Activated CD8-positive, alpha-beta memory T cell treated with anti-CD3 and anti-CD28 coated beads for 48 hours (primary cell): ENCODE measurements around the gene SEPTIN10.
"Not testable (repeated sequence)": the region's sequence is repeated elsewhere in the genome, so short reads cannot be mapped to it uniquely, and the experiment has no call there.

Experiments
- DNase-seq, 3 experiments: peaks; one replicate each; pipeline ENCODE4 v3.0.0-alpha.2; 2020; ENCODE audit warnings: low read depth in 2 of 3, low spot score in 2 of 3

The SEPTIN10 gene

DNA sequence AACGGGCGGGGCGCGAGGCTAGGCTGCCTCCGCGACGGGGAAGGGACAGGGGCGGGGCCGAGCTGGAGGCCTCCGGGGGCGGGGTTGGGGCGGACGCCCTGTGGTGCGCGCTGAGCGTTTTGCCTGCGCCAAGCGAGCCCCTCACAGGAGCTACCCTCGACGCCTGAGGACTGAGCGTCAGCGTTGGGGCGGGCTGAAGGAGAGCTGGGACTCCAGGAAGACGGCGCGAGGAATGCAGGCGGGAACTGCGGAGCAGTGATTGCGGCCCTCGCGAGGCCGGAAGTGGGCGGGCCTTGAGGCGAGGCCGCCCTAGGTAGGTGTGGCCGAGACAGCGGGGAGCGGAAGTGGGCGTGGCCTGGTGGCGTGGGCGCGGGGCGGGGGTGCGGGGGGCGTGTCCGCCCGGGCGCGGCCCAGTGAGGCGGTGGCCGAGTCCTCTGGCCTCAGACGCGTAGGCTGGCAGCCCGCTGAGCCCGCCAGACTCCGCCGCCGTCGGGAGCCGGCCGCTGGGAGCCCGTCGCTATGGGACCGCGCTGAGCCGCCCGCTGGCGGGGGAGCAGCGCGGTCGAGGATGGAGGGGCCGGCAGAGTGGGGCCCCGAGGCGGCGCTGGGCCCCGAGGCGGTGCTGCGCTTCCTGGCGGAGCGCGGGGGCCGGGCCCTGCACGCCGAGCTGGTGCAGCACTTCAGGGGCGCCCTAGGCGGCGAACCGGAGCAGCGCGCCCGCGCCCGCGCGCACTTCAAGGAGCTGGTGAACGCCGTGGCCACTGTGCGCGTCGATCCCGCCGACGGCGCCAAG is at the start of gene SEPTIN10, which contains the start of gene SOWAHC:
TSS of gene SEPTIN10 (minus strand) at position 45 of the 793 bp plus-strand sequence. CDS start 139 bp downstream, outside the sequence.
TSS of gene SOWAHC (plus strand) at position 443 of the 793 bp plus-strand sequence. CDS start at position 569, 126 bp downstream.
- DNase-seq = peak; percentile 49 to 62 (median 51)

DNA sequence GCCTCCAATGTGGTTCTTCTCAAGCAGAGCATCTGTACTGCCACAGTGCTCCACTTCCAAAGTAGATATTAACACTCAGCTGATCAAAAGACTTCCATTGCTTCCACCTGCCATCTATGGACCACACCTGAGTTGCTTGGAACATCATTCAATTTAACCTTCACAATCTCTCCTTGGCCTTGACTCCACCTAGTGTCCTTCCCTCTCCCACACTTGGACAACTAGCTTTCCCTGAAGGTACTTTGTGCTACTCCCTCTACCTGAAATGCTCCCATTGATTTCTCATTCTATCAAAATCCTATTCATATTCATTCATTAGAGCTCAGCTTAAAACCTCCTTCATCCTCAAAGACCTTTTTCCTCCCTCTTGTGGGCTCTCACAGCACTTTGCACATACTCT is 49.1 kb upstream of the SEPTIN10 start:
- DNase-seq = no peak

DNA sequence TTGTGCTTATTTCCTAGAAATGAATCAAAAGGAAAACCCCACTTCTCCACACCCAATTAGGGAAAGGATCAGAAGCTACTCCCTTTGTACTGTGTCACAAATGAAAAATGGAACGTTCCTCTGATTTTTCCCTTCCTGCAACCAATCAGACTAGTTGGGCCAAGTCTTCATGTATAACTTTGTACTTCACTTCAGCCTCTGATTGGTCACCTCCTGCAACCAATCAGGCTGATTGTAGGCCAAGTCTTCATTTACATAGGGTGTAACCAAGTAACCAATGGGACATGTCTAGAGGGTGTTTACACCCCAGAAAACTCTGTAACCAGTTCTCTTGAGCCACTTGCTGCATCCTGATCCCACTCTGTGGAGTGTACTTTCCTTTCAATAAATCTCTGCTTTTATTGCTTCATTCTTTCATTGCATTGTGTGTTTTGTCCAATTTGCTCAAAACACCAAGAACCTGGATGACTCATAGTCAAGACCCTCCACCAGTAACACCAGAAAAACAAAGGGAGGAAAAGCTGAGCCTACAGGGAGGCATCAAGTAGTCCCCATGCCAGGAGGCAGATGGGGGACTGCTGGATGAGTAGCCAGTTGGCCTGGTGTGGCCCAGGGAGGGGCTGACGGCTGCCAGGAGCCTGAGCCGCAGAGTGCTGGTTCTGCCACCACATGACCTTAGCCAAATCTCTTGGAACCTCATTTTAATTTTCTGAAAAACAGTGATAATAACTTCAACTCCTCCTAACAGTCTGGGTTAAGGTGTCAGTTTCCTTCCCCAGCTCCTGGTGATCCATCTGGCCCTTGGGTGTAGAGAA is 46.5 kb upstream of the SEPTIN10 start:
- DNase-seq = no peak

DNA sequence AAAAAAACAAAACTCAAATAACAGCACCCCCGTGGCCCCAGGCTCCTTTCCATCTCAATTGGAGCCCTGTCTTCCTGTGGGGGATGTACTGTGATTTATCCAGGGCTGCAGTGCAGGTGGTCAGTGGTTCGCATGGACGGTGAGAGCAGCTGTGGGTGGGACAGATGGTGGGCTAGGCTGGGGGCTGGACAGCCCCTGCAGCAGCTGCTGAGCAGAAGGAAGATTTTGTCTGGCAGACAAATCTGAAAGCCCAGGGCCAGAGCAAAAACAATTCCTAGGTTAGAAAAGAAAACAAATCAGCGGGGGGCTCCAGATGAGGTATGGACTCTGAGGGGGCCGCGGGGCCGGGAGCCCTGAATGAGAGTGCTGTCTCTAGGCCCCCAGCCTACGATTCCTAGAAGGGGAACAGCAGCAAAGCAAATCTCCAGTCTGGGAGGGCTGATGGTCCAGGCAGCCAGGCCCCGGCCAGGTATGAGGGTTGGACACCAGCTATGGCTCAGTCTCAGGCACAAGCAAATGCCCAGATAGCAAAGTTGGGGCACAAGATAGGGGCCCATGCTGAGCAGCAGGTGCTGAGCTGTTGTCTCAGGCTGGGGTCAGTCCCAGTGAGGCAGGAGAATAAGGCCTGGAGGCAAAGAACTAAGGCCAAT is 45.8 kb upstream of the SEPTIN10 start:
- no peak for DNase-seq

DNA sequence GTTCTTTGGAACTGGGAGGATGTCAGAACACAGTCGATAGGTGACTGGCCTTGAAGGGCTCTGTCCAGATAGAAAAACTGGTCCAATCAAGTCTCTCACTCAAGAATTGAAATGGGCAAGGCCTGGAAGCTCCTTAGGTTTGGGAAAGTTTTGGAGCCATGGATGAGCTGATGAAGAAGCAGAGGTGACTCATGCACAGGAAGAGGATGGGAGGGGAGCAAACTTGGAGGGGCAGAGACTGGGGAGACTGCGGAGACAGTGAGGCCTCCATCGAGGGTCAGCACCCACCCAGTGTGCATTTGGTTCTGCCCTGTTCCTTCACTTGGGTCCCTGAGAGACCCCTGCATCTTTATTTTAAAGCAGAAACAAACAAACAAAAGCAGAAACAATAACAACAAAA is 41.5 kb upstream of the SEPTIN10 start:
- no peak for DNase-seq

DNA sequence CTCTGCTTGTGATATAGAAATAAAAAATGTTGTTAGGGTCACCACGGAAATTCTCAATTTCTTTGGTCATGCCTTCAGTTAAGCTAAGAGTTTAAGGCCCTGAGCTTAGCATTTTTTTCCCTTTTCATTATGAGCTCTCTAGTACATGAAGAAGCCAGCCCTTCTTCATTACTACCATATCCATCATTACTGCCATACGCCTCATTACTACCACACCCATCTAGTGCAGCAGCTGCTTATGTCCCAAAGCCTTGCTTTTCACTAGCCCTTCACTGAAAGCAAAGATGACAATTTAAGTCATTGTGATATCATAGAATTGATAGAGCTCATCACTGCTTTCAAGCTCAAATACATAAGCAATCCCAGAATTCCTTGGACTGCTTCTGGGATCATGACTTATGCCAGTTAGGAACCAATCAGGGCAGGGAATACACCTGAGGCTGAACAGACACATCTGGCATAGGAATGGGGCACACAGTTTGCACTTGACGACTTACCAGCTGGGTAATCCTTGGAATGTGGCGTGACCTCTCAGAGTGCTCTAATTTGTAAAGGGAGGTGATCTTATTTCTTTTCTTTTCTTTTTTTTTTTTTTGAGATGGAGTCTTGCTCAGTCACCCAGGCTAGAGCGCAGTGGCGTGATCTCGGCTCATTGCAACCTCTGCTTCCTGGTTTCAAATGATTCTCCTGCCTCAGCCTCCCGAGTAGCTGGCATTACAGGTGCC is 40.7 kb upstream of the SEPTIN10 start:
- DNase-seq = no peak

DNA sequence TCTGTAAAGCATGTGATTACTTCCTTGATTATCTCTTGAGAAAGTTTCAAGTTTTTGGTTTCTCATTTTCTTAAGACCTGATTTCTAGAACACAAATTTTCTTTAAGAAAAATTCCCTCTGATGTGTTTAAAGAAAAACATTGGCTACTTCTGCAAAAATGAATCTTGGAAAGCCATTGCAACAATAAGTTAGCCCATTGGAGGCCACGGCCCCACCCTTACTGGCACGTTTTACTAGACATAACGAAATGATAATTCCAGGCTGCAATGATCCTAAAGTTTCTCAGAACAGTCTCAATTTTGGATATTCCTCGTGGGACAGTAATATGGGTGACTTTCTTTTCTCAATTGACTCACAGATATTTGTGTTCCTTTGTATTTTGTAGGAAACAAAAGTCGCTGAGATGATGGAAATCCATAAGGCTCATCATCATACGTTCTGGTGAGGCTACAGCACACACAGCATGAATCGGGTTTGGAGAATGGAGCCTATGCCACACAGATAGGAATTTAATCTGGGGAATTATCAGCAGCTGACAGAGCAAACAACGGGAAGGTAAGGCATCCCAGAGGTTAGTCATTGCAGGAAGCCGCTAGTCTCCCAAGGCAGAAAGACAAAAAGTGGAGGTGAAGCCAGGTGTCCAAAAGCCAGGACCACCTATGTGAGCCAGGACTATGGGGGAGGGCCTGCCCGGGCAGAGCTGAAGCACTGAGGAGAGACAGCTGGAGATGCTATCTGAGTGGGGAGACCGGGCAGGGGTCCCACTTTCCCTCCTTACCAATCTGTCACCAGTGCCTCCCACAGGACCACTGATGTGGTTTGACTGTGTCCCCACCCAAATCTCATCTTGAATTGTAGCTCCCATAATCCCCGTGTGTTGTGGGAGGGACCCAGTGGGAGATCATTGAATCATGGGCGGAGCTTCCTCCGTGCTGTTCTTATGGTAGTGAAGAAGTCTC is 36.2 kb upstream of the SEPTIN10 start:
- no peak for DNase-seq

DNA sequence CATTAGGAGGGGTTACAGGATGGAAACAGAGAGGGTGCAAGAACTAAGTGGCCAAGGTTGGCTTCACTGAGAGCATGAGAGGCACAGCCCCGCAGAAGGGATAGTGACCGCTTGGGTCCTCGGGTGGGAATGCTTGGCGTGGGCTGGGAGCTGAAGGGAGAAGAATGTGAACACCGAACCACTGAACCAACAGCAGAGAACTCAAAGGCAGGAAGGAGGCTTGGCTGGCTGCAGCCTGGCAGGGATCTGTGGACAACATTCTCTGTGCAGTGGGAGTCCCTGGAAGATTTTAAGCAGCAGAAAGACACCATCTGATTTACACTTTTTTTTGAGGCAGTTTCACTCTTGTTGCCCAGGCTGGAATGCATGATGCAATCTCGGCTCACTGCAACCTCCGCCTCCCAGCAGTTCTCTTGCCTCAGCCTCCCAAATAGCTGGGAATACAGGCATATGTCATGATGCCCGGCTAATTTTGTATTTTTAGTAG is 34.3 kb upstream of the SEPTIN10 start:
- DNase-seq = no peak

DNA sequence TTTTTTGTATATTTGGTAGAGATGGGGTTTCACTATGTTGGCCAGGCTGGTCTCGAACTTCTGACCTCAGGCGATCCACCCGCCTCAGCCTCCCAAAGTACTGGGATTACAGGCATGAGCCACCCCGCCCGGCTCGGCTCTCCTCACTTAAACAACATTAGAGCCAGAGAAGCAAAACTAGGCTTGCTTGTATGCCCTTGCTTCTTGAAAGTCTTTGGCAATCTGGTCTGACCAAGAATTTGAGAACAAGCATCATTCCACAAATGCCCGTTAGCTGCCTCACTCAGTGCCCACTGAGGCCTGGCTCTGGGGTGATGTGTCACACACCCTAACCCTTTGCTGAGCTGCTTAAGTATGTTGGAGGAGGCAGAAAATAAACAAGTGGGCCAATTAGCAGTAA is 33.9 kb upstream of the SEPTIN10 start:
- no peak for DNase-seq

DNA sequence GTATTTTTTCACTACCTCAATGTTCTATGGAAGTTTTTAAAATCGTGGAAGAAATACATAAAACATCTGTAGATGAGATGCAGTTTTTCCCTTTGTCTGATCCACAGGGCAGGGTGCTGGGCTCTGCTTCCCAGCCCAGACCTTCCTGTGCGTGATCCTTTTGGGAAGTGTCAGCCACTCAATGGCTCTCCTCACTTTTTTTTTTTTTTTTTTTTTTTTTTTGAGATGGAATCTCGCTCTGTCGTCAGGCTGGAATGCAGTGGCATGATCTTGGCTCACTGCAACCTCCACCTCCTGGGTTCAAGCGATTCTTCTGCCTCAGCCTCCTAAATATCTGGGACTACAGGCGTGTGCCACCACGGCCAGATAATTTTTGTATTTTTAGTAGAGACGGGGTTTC is 33.2 kb upstream of the SEPTIN10 start:
- no peak for DNase-seq

DNA sequence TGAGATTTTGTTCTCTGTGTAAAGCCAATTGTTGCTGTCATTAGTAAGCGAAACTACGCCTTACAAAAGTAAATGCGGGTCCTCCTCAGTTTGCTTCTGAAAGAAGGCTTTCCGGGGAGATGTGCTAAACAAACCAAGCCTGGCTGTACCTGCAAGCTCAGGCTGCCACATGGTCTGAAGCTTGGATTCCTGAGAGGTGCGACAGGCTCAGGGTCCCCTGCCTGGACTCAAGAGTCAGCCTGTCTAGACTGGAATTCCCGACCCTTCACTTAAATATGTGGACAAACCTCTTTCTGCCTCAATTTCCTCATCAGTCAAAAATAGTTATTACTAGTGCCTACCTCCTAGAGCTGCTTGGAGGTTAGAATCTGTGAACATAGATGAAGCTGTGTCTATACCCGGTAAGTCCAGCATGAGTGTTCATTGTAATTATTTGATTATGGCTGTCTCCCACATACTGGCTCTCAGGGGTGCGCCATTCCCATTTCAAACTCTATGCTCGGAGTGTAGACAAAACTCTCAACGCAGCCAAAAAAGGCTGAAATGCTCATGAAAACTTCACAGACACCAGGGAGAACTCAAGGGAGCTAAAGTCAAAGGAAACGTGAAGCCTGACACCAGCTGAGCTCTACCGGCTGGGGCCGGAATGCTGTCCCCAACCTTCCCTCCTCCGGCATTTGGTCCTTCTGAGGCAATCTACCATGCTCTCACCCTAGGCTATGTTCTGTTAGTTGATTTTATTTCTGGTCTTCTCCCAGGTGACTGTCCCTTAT is 31.8 kb upstream of the SEPTIN10 start:
- no peak for DNase-seq

DNA sequence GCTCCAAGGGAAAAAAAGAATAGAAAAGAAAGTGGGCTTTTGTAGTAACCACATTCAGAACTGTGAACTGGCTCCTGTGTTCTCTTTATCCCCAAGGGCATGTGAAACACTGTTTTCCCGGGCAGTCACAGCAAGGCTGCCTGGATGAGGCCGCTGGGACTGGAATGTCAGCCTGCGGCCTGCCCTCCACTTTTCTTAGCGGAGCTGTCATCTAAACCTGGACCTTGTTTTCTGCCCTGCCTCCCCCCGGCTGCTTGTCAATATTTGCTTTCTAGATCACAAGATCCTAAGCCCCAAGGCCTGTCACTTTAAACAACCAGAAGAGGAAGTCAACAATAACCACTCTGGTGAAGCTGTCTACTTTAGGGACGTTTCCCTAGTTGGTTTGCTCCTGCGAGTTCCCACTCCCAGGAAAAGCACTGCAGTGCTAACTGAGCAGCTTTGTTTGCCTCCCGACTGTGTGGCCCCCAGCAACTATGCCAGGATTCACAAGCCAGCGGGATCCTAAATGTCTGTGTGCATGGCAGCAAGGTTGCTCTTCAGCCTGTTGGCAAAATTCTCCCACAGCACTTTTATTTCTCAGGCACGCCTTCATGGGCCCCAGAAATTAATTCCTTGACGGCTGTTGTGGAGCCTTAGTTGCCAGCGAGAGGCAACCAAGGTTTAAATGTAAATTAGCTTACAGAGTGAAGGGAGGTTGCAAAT is 31.0 kb upstream of the SEPTIN10 start:
- DNase-seq = no peak

DNA sequence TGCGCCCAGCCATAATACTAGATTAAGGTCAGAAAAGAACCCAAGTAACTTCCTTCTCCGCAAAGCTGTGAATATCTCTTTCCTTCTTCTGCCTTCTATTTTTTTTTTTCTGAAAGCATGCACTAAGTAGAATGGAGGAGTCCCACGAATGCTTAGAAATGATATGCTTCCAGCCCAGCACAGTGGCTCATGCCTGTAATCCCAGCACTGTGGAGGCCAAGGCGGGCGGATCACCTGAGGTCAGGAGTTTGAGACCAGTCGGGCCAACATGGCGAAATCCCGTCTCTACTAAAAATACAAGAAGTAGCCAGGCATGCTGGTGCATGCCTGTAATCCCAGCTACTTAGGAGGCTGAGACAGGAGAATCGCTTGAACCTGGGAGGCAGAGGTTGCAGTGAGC is 26.2 kb upstream of the SEPTIN10 start:
- not testable (repeated sequence) for DNase-seq

DNA sequence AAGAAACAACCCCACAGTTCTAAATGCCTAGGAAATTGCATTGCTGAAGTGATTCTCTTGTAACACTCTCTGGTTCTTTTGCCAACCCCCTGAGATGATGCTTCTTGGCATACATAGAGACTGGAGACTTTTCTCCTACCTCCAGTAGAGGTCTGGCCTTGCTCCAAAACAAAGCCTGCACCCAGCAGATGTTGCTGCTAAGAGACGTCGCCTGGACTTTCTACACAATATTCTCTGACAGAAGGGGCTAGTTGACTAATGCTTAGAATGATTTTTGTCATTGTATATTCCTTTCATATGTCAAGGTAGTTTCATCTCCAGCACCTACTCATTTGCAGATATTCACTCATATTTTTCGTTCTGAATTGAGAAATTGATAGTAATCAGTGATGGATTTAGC is 25.0 kb upstream of the SEPTIN10 start:
- DNase-seq = no peak

DNA sequence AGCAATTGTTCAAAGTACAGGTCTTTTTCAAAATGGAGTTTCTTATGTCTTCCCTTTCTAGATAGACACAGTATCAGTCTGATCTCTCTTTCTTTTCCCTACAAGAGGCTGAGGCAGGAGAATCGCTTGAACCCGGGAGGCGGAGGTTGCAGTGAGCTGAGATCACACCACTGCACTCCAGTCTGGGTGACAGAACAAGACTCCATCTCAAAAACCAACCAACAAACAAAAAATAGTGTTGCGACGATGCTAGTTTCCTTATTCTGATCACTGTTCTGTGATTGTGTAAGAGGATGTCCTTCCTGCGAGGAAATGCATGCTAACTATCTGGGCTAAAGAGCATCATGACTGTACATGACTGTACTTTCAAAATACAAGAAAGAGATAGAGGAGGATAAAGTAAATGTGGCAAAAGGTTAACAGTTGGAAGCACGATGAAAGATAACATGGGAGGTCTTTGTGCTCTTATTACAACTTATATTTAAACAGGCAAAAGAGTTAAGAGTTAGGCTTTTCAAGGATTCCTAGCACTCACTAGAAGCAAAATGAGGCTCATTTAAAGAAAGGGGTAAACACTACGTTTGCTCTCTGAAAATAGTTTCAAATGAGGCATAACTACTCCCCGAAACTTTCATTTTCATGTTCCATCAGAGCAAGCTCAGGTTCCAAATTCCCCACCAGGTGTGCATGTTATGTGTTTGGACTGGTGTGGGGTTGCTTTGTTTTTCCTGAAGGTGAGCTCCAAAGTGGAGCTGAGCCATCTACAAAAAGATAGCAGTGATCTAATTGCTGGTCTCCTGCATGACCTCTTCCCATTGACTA is 24.2 kb upstream of the SEPTIN10 start:
- no peak for DNase-seq

DNA sequence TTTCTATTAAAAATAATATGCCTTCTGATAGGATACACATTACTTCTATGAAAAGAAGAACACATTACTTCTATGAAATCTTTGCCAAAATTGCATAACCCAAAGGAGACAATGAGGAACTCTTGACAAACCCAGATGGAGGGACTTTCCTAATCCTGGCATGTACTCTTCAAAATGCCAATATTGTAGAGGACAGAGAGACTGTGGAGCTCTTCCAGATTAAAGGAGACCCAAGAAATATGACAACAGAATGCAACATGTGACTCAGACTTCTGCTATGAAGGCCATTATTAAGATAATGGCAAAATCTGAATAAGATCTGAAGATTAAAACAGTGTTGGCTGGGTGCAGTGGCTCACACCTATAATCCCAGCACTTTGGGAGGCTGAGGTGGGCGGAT is 22.6 kb upstream of the SEPTIN10 start:
- no peak for DNase-seq
